GM19463 (cell line): ENCODE data around the gene TECTB.
"Not testable (repeated sequence)": the region's sequence is repeated elsewhere in the genome, so short reads cannot be mapped to it uniquely, and the experiment has no call there.

Experiments used
- ATAC-seq: cut with Tn5 transposase; IDR thresholded peaks from one replicate; pipeline ENCODE4 v1.9.1; 2021; ENCODE audit warnings: mild to moderate bottlenecking, moderate library complexity; ENCODE audit not compliant: unreplicated experiment

Gene TECTB

DNA sequence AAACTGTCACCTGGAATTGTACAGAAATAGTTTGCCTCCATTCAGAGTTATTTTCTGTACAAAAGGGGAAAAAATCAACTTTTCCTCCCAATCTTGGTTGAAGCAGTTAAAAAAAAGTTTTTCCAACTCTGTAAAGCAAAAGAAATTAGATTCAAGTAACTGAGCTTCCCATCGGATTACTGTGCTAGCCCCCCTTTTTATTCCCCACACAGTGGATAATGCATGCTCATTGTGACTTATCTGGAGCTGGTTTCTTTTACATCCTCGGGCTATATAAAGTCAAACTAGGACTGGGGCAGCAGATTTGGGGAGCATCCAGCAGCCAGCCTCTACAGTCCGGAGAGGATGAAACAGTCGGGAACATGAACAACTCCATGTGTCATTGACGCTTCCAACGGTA, at the start of gene TECTB:
TECTB (plus strand) TSS at position 301 of the 400 bp plus-strand sequence. CDS start 335 bp downstream, outside the sequence.
- no peak for ATAC-seq

- no peak for ATAC-seq
These were observed 48.1 kb upstream of the TECTB start for GRCh38 chr10:112235141-112235540.

DNA sequence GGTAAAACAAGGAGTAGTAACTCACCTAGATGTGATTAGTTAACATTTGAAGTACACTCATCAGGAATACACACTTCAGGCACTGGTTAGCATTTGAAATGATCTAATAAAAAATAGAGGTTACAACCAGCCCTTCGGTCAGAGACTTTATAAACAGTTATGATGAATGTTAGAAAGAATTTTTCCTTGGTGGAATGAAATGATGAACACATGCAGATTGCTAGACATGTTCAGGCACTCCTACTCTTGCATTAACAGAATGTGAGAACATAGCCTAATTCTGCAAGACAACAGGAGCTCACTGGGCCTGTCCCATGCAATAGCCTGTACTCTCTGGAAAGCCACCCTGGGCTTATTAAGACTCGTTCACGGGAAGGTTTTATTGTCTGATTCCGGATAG, 47.3 kb upstream of the TECTB start:
- no peak for ATAC-seq

GRCh38 chr10:112236486-112236885, 46.7 kb upstream of the TECTB start:
- no peak for ATAC-seq

DNA sequence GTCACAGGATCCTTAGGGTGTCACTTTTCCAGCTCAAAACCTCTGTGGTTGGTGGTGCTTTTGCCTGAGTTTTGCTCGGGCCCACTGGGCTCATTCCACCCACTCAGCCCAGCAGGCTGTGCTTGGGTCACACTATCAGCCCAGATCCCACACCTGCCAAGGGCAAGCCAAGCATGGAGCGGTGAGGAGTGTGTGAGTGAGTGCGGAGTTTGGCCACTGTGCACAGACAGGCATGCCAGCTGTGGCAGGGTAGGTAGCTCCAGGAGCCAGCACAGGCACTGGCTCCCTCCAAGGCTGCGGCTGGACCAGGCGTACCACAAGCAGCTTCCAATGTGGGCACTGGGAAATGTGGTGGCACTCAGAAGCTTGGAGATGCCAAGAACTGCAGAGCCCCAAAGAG, 43.9 kb upstream of the TECTB start:
- no peak for ATAC-seq

DNA sequence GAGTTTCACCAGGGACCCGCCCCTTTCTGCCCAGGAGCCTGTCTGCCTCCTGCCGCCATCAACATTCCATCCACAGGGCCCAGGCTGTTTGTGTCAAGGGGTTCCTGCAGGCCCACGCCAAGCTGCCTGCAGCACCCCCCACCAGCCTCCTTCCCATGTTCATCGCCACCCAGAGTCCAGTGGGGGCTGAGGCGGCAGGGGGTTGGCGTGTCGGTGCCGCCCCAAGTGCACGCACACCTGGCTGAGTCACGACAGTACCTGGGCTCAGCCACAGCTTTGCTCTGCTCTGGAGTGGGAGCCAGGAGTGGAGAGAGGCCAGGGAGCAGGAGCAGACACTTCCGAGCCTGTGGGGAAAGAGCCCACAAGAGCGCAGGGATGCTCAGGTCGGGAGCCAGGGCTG, 42.8 kb upstream of the TECTB start:
- ATAC-seq: no peak

DNA sequence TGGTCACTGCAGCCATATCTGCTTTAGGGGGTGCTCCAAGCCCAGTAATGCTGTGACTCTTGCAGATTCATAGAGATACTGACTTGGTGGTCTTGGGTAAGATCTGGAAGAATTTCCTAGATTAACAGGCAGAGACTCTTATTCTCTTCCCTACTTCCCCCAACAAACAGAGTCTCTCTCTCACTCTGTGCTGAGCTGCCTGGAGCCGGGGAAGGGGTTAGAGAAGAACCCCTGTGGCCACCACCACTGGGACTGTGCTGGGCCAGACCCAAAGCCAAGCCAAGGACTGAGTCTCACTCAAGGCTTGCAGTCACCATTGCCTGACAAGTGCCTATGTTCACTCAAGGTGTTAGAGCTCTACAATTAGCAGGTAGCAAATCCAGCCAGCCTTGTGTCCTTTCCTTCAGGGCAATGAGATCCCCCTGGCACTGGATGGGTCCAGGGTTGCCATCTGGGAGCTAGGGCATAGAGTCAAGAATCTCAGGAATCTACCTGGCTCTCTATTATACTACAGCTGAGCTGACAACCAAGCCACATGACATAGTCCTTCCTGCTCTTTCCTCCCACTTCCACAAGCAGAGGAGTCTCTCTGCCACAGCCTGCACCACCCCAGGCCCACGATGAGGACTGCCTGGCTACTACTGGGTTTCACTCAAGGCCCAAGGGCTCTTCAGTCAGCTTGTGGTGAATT, 41.4 kb upstream of the TECTB start:
- no peak for ATAC-seq

GRCh38 chr10:112242769-112243168, 40.4 kb upstream of the TECTB start:
- no peak for ATAC-seq

- ATAC-seq: no peak
These were observed 39.5 kb upstream of the TECTB start for GRCh38 chr10:112243713-112244112.

DNA sequence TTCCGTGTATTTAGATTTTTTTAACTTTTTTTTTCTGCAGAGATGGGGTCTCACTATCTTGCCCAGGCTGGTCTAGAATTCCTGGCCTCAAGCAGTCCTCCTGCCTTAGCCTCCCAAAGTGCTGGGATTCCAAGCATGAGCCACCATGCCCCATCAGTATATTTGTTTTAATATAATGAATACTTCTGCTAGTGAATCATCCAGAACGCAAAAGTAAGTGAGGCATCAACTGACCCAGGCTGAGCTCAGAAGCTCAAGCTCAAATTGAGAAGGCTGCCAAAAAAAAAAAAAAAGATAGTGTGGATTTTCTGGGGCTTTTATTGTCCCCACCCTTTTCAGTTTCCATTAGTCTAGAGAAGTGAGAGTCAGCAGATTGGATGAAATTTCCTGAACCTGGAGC, 39.0 kb upstream of the TECTB start:
- ATAC-seq: no peak

DNA sequence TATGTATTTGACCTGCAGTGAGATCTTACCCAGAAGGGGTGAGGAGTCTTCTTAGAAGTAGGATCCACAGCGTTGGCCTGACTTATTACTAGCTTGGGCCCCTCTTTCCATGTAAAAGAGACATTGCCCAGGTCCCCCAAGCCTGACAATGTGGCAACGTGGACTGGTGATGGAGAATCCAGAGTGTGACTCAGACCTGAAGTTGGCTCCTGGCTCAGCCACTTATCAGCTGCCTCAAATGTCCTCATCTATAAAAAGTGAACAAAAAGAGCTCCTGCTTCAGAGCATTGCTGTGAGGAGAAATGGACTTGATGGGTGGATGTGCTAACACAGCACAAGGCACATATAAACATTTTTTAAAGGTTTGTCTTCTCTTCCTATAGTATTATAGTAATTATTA, 35.4 kb upstream of the TECTB start:
- ATAC-seq: no peak

GRCh38 chr10:112248584-112249295, 34.5 kb upstream of the TECTB start:
- ATAC-seq: no peak

- no peak for ATAC-seq
These were observed 33.5 kb upstream of the TECTB start for GRCh38 chr10:112249722-112250121.

DNA sequence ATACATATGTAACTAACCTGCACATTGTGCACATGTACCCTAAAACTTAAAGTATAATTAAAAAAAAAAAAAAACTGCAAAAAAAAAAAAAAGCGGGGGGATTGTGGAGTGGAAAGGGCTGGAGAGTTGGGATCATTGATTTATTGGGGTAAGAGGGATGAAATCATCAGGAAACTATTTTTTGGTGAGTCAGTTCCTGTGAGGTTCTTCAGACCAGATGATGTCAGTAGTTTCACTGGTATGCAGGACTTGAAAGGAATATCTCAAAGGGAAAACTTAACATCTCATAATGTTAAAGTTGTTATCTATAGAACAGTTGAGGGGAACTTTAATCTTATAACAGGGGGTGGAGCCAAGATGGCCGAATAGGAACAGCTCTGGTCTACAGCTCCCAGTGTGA, 32.6 kb upstream of the TECTB start:
- no peak for ATAC-seq

GRCh38 chr10:112251238-112251637, 32.0 kb upstream of the TECTB start:
- ATAC-seq: not testable (repeated sequence)

GRCh38 chr10:112258407-112258806, 24.8 kb upstream of the TECTB start:
- no peak for ATAC-seq

- no peak for ATAC-seq
These were observed 23.5 kb upstream of the TECTB start for GRCh38 chr10:112259688-112260087.

GRCh38 chr10:112260831-112261230, 22.4 kb upstream of the TECTB start:
- ATAC-seq: no peak

DNA sequence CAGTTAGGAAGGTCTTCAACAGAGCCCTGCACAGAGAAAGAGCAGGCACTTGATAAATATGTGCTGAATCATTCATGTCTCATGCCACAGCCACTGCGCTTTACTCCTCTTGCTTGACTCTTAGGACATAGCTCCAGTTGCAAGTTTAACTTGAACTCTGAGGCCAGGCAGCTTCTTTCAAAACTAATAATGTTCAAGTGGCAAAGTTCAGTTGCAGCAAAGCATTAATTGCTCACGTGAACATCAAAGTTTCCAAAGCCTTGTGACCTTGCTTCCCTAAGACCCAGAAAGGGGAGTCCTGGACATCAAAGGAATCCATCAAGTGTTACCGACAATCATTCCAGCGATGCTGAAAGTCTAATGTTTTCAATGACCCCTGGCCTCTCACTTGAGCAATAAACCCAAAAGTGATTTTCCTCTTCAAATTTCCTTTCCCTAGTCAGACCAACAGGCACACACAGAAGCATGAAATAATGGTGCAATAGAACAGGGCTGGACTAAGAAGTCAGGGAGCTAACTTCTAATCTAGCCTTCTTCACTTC, 21.8 kb upstream of the TECTB start:
- no peak for ATAC-seq

DNA sequence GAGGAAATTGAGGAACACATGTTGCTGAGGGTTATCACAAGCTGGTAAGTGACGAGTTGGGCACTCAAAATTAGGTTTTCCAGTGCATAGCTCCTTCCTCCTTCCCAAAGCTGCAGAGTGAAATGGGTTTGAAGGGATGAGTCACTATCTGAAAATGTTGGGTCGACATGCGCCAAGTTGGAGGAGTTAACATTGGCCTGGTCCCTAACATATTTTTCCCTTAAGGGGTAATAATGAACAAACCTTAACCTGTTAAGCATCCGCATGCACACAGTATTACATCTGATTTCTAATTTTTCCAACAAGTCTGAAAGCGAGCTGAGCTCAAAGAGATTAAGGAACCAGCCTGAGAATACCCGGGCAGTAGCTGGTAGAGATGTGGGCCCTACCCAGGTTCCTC, 20.7 kb upstream of the TECTB start:
- ATAC-seq: no peak

DNA sequence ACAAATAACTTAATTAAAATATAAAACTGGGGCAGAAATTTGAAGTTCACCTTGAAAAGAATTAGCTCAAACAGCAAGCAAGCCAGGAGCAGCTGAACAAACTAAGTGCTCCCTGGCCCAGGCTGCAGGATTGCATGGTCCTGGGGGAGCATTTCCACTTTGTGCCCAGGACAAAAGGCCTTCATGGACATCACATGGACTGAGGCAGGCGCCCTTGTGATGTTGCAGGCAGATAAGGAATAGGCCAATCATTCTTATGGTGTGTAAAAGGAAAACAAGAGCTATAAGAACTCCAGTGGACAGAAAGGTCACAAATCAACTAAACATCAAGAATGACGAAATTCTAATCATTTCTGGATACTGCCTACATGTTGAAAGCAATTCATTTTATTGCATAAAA, 17.5 kb upstream of the TECTB start:
- ATAC-seq: no peak

DNA sequence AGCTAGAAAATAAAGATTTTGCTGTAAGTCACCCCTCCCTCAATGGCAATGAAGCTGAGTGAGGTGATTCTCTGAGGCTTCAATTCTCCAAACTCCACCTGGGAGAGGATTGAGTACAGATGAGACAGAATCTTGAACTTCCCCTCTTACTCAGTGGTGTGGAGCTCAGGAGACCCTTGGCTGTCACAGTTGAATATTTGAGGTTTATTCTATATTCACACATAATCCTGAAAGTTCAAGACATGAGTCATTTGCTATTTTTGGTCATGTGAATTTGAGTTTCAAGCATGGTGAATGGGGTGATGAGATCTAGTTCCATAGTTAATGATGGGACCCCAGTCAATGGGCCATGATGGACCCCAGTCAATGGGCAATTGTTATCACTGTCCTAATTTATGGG, 13.9 kb upstream of the TECTB start:
- ATAC-seq: no peak
